ENCODE results near the gene JADE3.

The JADE3 gene

GRCh38 chrX:46912098-46912602 is at the start of gene JADE3:
JADE3 (plus strand) TSS chrX:46912421; CDS start chrX:46984895, 72,474 bp downstream.
- peak; percentile 29 for DNase-seq (ENCODE audit: low spot score)

- no peak for DNase-seq (ENCODE audit: low spot score)
Observed at GRCh38 chrX:46863072-46863471, 49.1 kb upstream of the JADE3 start.

- DNase-seq (ENCODE audit: low spot score), result no peak
Observed at GRCh38 chrX:46864606-46865005, 47.6 kb upstream of the JADE3 start.

- no peak for DNase-seq (ENCODE audit: low spot score)
Observed at GRCh38 chrX:46865281-46865680, 46.9 kb upstream of the JADE3 start.

- no peak for DNase-seq (ENCODE audit: low spot score)
Observed at GRCh38 chrX:46866726-46867125, 45.5 kb upstream of the JADE3 start.

- no peak for DNase-seq (ENCODE audit: low spot score)
Observed at GRCh38 chrX:46873746-46874145, 38.5 kb upstream of the JADE3 start.

- no peak for DNase-seq (ENCODE audit: low spot score)
Observed at GRCh38 chrX:46876901-46877300, 35.3 kb upstream of the JADE3 start.

- DNase-seq (ENCODE audit: low spot score), result no peak
Observed at GRCh38 chrX:46882266-46882665, 30.0 kb upstream of the JADE3 start.

GRCh38 chrX:46884799-46885198 is 27.4 kb upstream of the JADE3 start:
- DNase-seq (ENCODE audit: low spot score), result no peak

GRCh38 chrX:46898207-46898606 is 14.0 kb upstream of the JADE3 start:
- no peak for DNase-seq (ENCODE audit: low spot score)

- peak; percentile 82 for DNase-seq (ENCODE audit: low spot score)
Observed at GRCh38 chrX:46903458-46904242, 8.6 kb upstream of the JADE3 start.

- no peak for DNase-seq (ENCODE audit: low spot score)
Observed at GRCh38 chrX:46904626-46905025, 7.6 kb upstream of the JADE3 start.

GRCh38 chrX:46910415-46910814 is 1.8 kb upstream of the JADE3 start:
- DNase-seq (ENCODE audit: low spot score), result no peak

- no peak for DNase-seq (ENCODE audit: low spot score)
Observed at GRCh38 chrX:46912603-46913491, 626 bp downstream of the JADE3 start.

GRCh38 chrX:46913667-46914066 is 1.4 kb downstream of the JADE3 start:
- no peak for DNase-seq (ENCODE audit: low spot score)

GRCh38 chrX:46916273-46916672 is 4.1 kb downstream of the JADE3 start:
- no peak for DNase-seq (ENCODE audit: low spot score)

GRCh38 chrX:46917622-46918021 is 5.4 kb downstream of the JADE3 start:
- no peak for DNase-seq (ENCODE audit: low spot score)

- DNase-seq (ENCODE audit: low spot score), result no peak
Observed at GRCh38 chrX:46918434-46918833, 6.2 kb downstream of the JADE3 start.

- DNase-seq (ENCODE audit: low spot score), result no peak
Observed at GRCh38 chrX:46920235-46920634, 8.0 kb downstream of the JADE3 start.

- no peak for DNase-seq (ENCODE audit: low spot score)
Observed at GRCh38 chrX:46922611-46923010, 10.4 kb downstream of the JADE3 start.

GRCh38 chrX:46927718-46928117 is 15.5 kb downstream of the JADE3 start:
- DNase-seq (ENCODE audit: low spot score), result no peak

GRCh38 chrX:46929439-46930261 is 17.4 kb downstream of the JADE3 start:
- DNase-seq (ENCODE audit: low spot score), result no peak

All from putamen (tissue), 1 donor.